Endothelial cell of umbilical vein (primary cell): ENCODE measurements around the gene C1QBP.

Experiments
- EZH2 ChIP-seq: IDR thresholded peaks from 2 replicates; pipeline ENCODE4 v1.6.1; 2012; ENCODE audit warnings: borderline replicate concordance, low read depth, mild to moderate bottlenecking, moderate library complexity, low read length, inconsistent platforms; ENCODE audit not compliant: severe bottlenecking
- FOS ChIP-seq: IDR thresholded peaks from 2 replicates; pipeline ENCODE4 v1.6.1; 2011; ENCODE audit warnings: mild to moderate bottlenecking, low read length, moderate library complexity, borderline replicate concordance; ENCODE audit not compliant: insufficient read depth
- GATA2 ChIP-seq: IDR thresholded peaks from 2 replicates; pipeline ENCODE4 v1.7.0; 2011; ENCODE audit warnings: low read depth, mild to moderate bottlenecking, moderate library complexity, mixed read lengths, low read length; ENCODE audit not compliant: insufficient read length, insufficient read depth
- JUN ChIP-seq: IDR thresholded peaks from 2 replicates; pipeline ENCODE4 v1.6.1; 2011; ENCODE audit warnings: borderline replicate concordance, low read depth; ENCODE audit not compliant: insufficient read length, insufficient read depth
- MYC ChIP-seq: IDR thresholded peaks from one replicate; pipeline ENCODE4 v1.6.1; 2011; ENCODE audit warnings: mild to moderate bottlenecking, low read depth, low read length
- POLR2A ChIP-seq: IDR thresholded peaks from 2 replicates; pipeline ENCODE4 v1.6.1; 2012; ENCODE audit warnings: low read depth, mild to moderate bottlenecking, control low read depth, low read length
- POLR2AphosphoS5 ChIP-seq: IDR thresholded peaks from 2 replicates; pipeline ENCODE4 v1.6.1; 2012; ENCODE audit warnings: low read depth, mild to moderate bottlenecking, control low read depth, low read length, moderate library complexity; ENCODE audit not compliant: insufficient read depth
- TF ChIP-seq, protein P1 (sequence below), 2 donors: IDR thresholded peaks; 1 replicate in 1 of 2; 2 replicates in 1 of 2; pipeline ENCODE4 v1.5.1; 2011; ENCODE audit warnings: low read length in 2 of 2, mild to moderate bottlenecking in 2 of 2, moderate library complexity in 2 of 2, control low read depth in 1 of 2, inconsistent platforms in 1 of 2, low read depth in 1 of 2; ENCODE audit not compliant: insufficient read depth in 1 of 2; ENCODE audit errors: extremely low read depth in 1 of 2
- TF ChIP-seq, protein P2 (sequence below): IDR thresholded peaks from 2 replicates; pipeline ENCODE4 v1.6.1; 2011; ENCODE audit not compliant: insufficient read depth, insufficient read length

- TF ChIP-seq, protein P1, sequence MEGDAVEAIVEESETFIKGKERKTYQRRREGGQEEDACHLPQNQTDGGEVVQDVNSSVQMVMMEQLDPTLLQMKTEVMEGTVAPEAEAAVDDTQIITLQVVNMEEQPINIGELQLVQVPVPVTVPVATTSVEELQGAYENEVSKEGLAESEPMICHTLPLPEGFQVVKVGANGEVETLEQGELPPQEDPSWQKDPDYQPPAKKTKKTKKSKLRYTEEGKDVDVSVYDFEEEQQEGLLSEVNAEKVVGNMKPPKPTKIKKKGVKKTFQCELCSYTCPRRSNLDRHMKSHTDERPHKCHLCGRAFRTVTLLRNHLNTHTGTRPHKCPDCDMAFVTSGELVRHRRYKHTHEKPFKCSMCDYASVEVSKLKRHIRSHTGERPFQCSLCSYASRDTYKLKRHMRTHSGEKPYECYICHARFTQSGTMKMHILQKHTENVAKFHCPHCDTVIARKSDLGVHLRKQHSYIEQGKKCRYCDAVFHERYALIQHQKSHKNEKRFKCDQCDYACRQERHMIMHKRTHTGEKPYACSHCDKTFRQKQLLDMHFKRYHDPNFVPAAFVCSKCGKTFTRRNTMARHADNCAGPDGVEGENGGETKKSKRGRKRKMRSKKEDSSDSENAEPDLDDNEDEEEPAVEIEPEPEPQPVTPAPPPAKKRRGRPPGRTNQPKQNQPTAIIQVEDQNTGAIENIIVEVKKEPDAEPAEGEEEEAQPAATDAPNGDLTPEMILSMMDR (IDR thresholded peaks at IDR 0.05; ENCODE audit: extremely low read depth in 1 of 2, insufficient read depth in 1 of 2, low read depth in 1 of 2, low read length in 2 of 2), result no peak
- TF ChIP-seq EZH2, result no peak
- TF ChIP-seq POLR2A, result no peak
- TF ChIP-seq JUN, result no peak
- no peak for TF ChIP-seq FOS
- no peak for TF ChIP-seq MYC
- no peak for TF ChIP-seq POLR2AphosphoS5
- TF ChIP-seq, protein P2, sequence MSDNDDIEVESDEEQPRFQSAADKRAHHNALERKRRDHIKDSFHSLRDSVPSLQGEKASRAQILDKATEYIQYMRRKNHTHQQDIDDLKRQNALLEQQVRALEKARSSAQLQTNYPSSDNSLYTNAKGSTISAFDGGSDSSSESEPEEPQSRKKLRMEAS, result no peak
- TF ChIP-seq GATA2, result no peak
Measured at GRCh38 chr17:5418858-5419355, 20.0 kb downstream of the C1QBP start.
